Neural cell (in vitro differentiated cells): ENCODE measurements around the gene TRAF2. TPM values are rescaled to one million over a fixed set of nuclear protein-coding genes. Genes with fewer than 3 reads are reported as not detected.

Source experiments
- H2AFZ ChIP-seq: fragments of 200-600, 300-800 bp; sonication (generic), shearing (Covaris generic); 2 replicates; pipeline ENCODE4 v1.6.0; 2014; ENCODE audit warnings: low read depth, mild to moderate bottlenecking, antibody characterized with exemption, low read length, moderate library complexity
- H3F3A ChIP-seq: fragments of 200-600 bp; shearing (Covaris generic); 2 replicates; pipeline ENCODE4 v1.6.1; 2016; ENCODE audit warnings: mild to moderate bottlenecking, moderate library complexity, mixed read lengths, antibody characterized with exemption, low read length; ENCODE audit not compliant: insufficient read depth, poor library complexity, severe bottlenecking
- H3K27ac ChIP-seq: fragments of 200-600, 300-800 bp; sonication (generic), shearing (Covaris generic); 2 replicates; pipeline ENCODE4 v1.5.1; 2014; ENCODE audit warnings: mild to moderate bottlenecking, low read length, moderate library complexity
- H3K27me3 ChIP-seq: fragments of 300-800, 200-600 bp; sonication (generic), shearing (Covaris generic); 2 replicates; pipeline ENCODE4 v1.6.0; 2014; ENCODE audit warnings: mild to moderate bottlenecking, low read depth, low read length, moderate library complexity; ENCODE audit not compliant: insufficient read depth
- H3K36me3 ChIP-seq: fragments of 300-800, 200-600 bp; sonication (generic), shearing (Covaris generic); 2 replicates; pipeline ENCODE4 v1.5.1; 2014; ENCODE audit warnings: mild to moderate bottlenecking, antibody characterized with exemption, low read length, moderate library complexity; ENCODE audit not compliant: insufficient read depth
- H3K4me2 ChIP-seq: fragments of 300-800, 200-600 bp; sonication (generic), shearing (Covaris generic); 2 replicates; pipeline ENCODE4 v1.6.0; 2014; ENCODE audit warnings: mild to moderate bottlenecking, low read length
- H3K4me3 ChIP-seq: fragments of 300-800, 200-600 bp; sonication (generic), shearing (Covaris generic); 2 replicates; pipeline ENCODE4 v1.5.1; 2014; ENCODE audit warnings: mild to moderate bottlenecking, low read length, moderate library complexity
- H3K79me2 ChIP-seq: fragments of 200-600 bp; shearing (Covaris generic); replicated peaks from 2 replicates; pipeline ENCODE4 v1.6.0; 2014; ENCODE audit warnings: mild to moderate bottlenecking, low read length, moderate library complexity; ENCODE audit not compliant: insufficient read depth
- H3K9ac ChIP-seq: fragments of 300-800, 200-600 bp; sonication (generic), shearing (Covaris generic); 2 replicates; pipeline ENCODE4 v1.6.1; 2016; ENCODE audit warnings: mild to moderate bottlenecking, low read length, mixed read lengths
- H3K9me2 ChIP-seq: fragments of 200-600 bp; shearing (Covaris generic); 2 replicates; pipeline ENCODE4 v1.6.1; 2016; ENCODE audit warnings: mild to moderate bottlenecking, low read length, mixed read lengths; ENCODE audit not compliant: insufficient read depth
- H3K9me3 ChIP-seq: fragments of 200-600, 300-800 bp; sonication (generic), shearing (Covaris generic); 2 replicates; pipeline ENCODE4 v1.6.1; 2016; ENCODE audit warnings: mild to moderate bottlenecking, mixed run types, low read length, moderate library complexity, mixed read lengths
- H4K20me1 ChIP-seq: fragments of 200-600 bp; shearing (Covaris generic); 2 replicates; pipeline ENCODE4 v1.6.1; 2016; ENCODE audit warnings: mild to moderate bottlenecking, mixed run types; ENCODE audit not compliant: insufficient read depth
- EP300 ChIP-seq: fragments of 450-650 bp; conservative IDR thresholded peaks from 2 replicates; pipeline ENCODE4 v1.6.1; 2014; ENCODE audit warnings: antibody characterized with exemption, mild to moderate bottlenecking, moderate library complexity; ENCODE audit not compliant: poor library complexity, severe bottlenecking
- EZH2 ChIP-seq: fragments of 200-600, 300-800 bp; shearing (Covaris generic), sonication (generic); IDR thresholded peaks from 2 replicates; pipeline ENCODE4 v1.6.1; 2014; ENCODE audit warnings: antibody characterized with exemption, low read length, borderline replicate concordance, mild to moderate bottlenecking; ENCODE audit not compliant: insufficient read depth, poor library complexity, severe bottlenecking
- MXI1 ChIP-seq: fragments of 450-650 bp; conservative IDR thresholded peaks from 2 replicates; pipeline ENCODE4 v1.6.1; 2014; ENCODE audit warnings: antibody characterized with exemption, mild to moderate bottlenecking; ENCODE audit not compliant: poor library complexity, severe bottlenecking
- POLR2AphosphoS5 ChIP-seq: IDR thresholded peaks from 2 replicates; pipeline ENCODE4 v1.6.1; 2012
- RAD21 ChIP-seq: fragments of 450-650 bp; conservative IDR thresholded peaks from 2 replicates; pipeline ENCODE4 v1.6.1; 2014; ENCODE audit warnings: antibody characterized with exemption, mild to moderate bottlenecking, moderate library complexity
- SMC3 ChIP-seq: fragments of 450-650 bp; conservative IDR thresholded peaks from 2 replicates; pipeline ENCODE4 v1.6.1; 2014; ENCODE audit warnings: antibody characterized with exemption, mild to moderate bottlenecking, moderate library complexity; ENCODE audit not compliant: poor library complexity
- TAF1 ChIP-seq: IDR thresholded peaks from 2 replicates; pipeline ENCODE4 v1.6.1; 2012; ENCODE audit warnings: low read depth
- polyA plus RNA-seq: library from polyadenylated mRNA; depleted of rRNA; stranded (reverse); fragments of >200 nt; gene quantifications from 2 replicates; pipeline ENCODE4 v1.2.3, GENCODE V29; 2014
- TF ChIP-seq, protein P1 (sequence below): IDR thresholded peaks from 2 replicates; pipeline ENCODE4 v1.6.1; 2012; ENCODE audit warnings: borderline replicate concordance
- TF ChIP-seq, protein P2 (sequence below): fragments of 450-650 bp; IDR thresholded peaks from 2 replicates; pipeline ENCODE4 v1.5.1; 2014; ENCODE audit warnings: antibody characterized with exemption, mild to moderate bottlenecking, moderate library complexity; ENCODE audit not compliant: poor library complexity, severe bottlenecking

Gene TRAF2
- polyA plus RNA-seq, 1 donor from 2014 or later: 14.6 TPM

DNA sequence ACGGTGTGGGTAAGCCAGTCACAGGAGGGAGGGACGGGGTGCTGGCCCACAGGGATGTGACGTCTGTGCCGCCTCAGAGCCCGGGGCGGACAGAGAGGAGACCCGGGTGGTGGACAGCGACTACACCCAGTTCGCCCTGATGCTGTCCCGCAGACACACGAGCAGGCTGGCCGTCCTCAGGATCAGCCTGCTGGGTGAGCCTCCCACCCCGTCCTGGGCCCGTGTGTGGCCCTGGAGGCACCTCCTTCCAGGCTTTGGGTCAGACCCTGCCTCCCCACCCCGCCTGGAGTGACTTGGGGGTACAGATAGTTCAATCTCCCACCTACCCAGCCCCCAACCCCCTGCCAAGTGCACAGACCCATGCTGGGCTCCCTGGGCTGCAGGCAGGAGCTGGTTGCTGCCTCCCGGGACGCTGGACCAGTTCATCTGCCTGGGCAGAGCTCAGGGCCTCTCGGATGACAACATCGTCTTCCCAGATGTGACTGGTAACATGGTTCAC lies 67.5 kb downstream of the TRAF2 start:
- Histone ChIP-seq H3K4me3 (no peak overlapping the region), H2AFZ (no peak overlapping the region), H3K27me3 (no peaks in the 10 kb centered on the region), H3F3A (no peaks in the 10 kb centered on the region), H3K79me2 (no peaks in the 10 kb centered on the region), H3K9me2 (no peaks in the 10 kb centered on the region), H3K9me3 (no peaks in the 10 kb centered on the region), H3K4me2 (no peak overlapping the region), H4K20me1 (no peaks in the 10 kb centered on the region), H3K36me3 (no peaks in the 10 kb centered on the region), H3K27ac (no peak overlapping the region), H3K9ac (no peak overlapping the region)
- TF ChIP-seq EZH2 (no peak), EP300 (no peak), RAD21 (no peak), TAF1 (no peak), POLR2AphosphoS5 (no peak), MXI1 (no peak), SMC3 (no peak)
- TF ChIP-seq, protein P1, sequence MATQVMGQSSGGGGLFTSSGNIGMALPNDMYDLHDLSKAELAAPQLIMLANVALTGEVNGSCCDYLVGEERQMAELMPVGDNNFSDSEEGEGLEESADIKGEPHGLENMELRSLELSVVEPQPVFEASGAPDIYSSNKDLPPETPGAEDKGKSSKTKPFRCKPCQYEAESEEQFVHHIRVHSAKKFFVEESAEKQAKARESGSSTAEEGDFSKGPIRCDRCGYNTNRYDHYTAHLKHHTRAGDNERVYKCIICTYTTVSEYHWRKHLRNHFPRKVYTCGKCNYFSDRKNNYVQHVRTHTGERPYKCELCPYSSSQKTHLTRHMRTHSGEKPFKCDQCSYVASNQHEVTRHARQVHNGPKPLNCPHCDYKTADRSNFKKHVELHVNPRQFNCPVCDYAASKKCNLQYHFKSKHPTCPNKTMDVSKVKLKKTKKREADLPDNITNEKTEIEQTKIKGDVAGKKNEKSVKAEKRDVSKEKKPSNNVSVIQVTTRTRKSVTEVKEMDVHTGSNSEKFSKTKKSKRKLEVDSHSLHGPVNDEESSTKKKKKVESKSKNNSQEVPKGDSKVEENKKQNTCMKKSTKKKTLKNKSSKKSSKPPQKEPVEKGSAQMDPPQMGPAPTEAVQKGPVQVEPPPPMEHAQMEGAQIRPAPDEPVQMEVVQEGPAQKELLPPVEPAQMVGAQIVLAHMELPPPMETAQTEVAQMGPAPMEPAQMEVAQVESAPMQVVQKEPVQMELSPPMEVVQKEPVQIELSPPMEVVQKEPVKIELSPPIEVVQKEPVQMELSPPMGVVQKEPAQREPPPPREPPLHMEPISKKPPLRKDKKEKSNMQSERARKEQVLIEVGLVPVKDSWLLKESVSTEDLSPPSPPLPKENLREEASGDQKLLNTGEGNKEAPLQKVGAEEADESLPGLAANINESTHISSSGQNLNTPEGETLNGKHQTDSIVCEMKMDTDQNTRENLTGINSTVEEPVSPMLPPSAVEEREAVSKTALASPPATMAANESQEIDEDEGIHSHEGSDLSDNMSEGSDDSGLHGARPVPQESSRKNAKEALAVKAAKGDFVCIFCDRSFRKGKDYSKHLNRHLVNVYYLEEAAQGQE: no peak
- TF ChIP-seq, protein P2, sequence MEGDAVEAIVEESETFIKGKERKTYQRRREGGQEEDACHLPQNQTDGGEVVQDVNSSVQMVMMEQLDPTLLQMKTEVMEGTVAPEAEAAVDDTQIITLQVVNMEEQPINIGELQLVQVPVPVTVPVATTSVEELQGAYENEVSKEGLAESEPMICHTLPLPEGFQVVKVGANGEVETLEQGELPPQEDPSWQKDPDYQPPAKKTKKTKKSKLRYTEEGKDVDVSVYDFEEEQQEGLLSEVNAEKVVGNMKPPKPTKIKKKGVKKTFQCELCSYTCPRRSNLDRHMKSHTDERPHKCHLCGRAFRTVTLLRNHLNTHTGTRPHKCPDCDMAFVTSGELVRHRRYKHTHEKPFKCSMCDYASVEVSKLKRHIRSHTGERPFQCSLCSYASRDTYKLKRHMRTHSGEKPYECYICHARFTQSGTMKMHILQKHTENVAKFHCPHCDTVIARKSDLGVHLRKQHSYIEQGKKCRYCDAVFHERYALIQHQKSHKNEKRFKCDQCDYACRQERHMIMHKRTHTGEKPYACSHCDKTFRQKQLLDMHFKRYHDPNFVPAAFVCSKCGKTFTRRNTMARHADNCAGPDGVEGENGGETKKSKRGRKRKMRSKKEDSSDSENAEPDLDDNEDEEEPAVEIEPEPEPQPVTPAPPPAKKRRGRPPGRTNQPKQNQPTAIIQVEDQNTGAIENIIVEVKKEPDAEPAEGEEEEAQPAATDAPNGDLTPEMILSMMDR: no peak

DNA sequence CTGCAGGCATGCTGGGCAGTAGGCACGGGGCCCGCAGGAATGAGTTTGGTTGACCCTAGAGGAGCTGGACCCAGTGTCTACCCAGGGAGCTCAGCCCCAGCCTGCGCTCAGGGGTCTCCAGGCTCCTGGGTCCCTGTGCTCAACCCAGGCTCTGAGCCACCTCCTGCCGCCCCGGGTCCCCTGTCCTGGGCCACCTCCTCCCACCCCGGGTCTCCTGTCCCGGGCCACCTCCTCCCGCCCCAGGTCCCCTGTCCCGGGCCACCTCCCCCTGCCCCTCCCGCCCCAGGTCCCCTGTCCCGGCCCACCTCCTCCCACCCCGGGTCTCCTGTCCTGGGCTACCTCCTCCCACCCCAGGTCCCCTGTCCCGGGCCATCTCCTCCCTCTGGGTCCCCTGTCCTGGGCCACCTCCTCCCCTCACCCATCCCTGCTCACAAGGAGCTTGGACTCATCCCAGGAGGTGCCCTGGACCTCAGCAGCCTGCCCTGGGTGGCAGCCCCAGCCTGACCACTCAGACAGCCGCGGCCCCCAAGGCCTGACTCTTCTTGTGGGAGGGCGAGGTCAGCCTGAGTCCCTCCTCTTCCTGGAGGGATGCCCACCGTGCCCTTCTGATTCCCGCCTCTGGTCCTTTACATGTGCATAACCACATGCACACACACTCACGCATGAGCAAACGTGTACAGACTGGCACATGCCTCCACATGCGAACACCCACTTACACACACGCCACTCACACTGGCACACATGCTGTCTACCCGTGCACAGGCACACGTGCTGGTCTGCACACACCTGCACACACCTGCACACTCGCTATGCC lies 68.2 kb downstream of the TRAF2 start:
- Histone ChIP-seq H3K9me3 (no peaks in the 10 kb centered on the region), H3K9me2 (no peaks in the 10 kb centered on the region), H3F3A (no peaks in the 10 kb centered on the region), H4K20me1 (no peaks in the 10 kb centered on the region), H3K9ac (no peak overlapping the region), H3K79me2 (no peaks in the 10 kb centered on the region), H3K27ac (no peak overlapping the region), H3K4me2 (no peak overlapping the region), H3K36me3 (no peaks in the 10 kb centered on the region), H3K4me3 (no peak overlapping the region), H3K27me3 (no peaks in the 10 kb centered on the region), H2AFZ (no peak overlapping the region)
- TF ChIP-seq EP300: no peak
- TF ChIP-seq EZH2: no peak
